DMS153 (cell line): ENCODE results near the gene THSD7A.
A peak's percentile ranks its signal among the peaks of the same experiment; 100 is the strongest.

Experiments
- DNase-seq: peaks from one replicate; lab custom pipeline; 2025; lab: John Stamatoyannopoulos, UW

THSD7A gene

GRCh38 chr7:11750191-11750590, 81.8 kb downstream of the THSD7A start:
- DNase-seq: no peak

DNA sequence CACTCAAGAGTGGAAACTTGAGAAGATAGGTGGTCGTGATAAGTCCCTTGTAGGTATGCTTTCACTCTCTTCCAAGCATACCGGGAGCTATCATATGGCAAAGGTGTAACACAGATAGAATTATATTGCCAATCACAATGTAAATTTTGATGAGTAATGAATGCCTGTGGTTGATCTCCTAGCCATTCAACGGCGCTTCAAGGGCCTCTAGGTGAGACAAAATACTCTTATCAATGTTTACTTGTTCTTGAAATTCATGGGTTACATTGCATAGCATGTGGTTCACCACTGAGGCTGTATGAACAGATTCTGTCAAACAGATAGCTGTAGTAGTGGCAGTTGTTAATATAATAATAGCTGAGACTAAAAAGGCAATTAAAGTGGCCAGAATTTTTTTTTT, 82.4 kb downstream of the THSD7A start:
- DNase-seq: peak; percentile 61

DNA sequence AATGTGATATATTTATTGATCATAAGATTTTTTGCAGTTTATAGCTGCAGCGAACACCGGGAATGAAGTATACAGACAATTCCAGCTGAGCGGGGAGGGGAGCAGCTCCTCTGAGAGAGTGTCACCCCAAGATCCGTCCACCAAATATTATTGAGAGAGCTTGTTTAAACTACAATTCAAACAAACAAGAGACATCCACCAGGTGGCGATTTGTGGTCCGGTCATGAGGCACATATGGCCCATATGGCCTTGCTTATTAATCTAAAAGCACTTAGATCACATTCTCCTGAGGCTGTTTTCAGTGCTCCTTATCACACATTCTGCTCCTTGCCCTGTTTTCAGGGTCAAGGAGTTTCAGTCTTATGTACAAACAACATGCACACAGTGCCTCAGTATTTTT, 83.1 kb downstream of the THSD7A start:
- no peak for DNase-seq

GRCh38 chr7:11747715-11748485, 84.1 kb downstream of the THSD7A start:
- no peak for DNase-seq

GRCh38 chr7:11746591-11746990, 85.4 kb downstream of the THSD7A start:
- DNase-seq: no peak

DNA sequence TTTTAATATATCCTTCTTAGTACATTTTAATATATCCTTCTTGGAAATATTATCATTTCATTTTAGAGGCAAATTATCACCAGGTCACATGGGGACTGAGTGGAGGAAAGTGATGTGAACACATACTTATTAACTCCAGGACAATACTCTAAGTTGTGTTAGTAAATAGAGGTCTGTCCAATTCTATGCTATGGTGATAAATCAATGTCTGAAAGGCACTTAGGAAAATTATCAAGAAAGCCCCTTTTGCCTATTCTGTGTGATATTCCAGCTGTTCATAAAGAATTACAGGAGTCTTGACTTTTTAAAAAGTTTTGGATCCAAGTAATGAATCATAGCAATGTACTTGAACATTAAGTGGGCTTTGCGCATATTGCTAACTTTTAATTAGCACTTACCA, 88.5 kb downstream of the THSD7A start:
- no peak for DNase-seq

- DNase-seq: no peak
Measured at GRCh38 chr7:11743016-11743415, 89.0 kb downstream of the THSD7A start.

DNA sequence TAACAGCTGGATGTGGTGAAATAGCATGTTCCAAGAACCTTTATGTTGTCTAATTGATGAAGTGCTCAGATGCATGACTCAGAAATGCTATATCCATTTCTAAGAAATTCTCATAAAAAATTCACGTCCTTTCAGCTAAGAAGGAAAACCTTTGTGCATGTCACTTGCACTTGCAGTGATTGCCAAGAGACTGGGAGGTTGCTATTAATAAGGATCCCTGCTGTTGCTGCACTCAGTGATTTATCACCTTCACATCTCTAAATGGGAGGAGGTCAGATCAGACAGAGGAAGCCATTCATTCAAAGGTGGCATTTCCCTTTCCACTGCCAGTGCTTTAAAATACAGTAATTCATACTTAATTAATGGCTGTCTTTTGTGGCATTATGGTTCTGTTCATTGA, 89.5 kb downstream of the THSD7A start:
- DNase-seq: peak; percentile 85

GRCh38 chr7:11737723-11738122, 94.3 kb downstream of the THSD7A start:
- no peak for DNase-seq

DNA sequence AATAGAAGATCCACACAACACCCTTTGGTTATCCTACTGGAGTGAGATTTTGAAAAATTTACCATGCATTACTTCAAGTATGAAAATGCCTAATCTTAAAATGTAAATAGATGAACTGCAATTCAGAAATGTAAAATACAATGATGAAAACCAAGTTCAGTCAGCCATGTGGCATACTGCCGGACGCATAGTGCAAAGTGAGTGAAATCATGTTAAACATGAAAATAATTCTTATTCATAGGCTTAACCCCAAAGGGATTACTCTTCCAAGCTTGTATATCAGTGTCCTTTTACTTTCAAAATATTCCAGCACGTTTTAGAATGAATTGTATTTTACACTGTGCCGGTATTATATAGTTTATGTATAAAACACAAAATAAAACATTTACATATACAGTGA, 99.8 kb downstream of the THSD7A start:
- no peak for DNase-seq

GRCh38 chr7:11730725-11731124, 101.3 kb downstream of the THSD7A start:
- no peak for DNase-seq

- DNase-seq: no peak
Measured at GRCh38 chr7:11727864-11728263, 104.1 kb downstream of the THSD7A start.

GRCh38 chr7:11726794-11727155, 105.2 kb downstream of the THSD7A start:
- no peak for DNase-seq

DNA sequence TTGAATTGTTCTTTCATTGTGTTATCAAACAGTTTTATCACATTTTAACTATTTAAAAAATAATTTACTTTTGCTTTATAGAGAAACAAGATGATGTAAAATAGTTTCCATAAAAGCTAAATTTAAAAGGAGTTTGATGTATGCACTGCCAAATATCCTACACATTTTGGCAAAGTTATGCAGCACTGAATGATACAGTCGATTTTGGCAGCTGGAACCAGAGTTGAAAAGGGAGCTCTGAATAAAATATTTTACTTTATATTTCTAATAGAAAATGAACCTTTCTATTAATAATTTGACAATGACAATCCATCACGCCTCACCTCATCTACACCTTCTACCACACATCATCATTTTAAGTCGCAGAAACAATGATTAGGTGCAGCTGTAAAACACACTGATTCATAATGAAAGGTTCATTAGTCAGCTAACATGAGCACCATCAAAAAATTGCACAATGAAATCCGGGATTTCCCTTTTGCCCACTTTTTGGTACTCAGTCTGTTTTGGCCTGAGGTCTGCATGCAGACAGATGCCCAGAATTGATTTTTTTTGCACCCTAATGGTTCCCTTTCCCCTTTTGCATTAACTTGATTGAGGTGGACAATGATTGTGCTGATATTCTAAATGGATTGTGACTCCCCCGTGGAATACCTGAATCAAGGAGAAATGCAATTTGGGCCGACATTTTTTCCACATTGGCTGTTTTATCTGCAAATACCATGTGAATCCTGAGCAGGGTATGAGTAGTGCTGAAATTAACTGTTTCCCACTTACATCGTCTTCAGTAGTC, 105.8 kb downstream of the THSD7A start:
- DNase-seq: no peak

DNA sequence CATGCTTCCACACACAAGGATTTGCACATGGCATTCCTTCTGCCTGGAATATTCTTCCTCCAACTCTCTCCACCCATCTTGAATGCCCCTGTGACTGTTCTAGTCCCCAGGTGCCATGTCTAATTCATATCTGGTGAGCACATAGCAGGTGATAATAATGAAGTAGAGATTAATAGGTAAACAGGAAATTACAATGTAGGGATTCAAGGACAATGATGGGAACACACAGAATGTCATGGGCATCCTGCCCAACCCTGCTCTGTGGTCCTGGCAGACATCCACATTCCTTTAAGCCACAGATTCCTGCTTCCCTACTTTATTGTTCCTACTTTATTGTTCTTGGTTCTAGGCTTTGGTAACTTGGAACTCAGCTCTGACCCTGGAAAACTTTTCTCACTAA, 115.8 kb downstream of the THSD7A start:
- DNase-seq: peak; percentile 86

- DNase-seq: no peak
Measured at GRCh38 chr7:11714676-11715075, 117.3 kb downstream of the THSD7A start.

- DNase-seq: no peak
Measured at GRCh38 chr7:11714205-11714604, 117.8 kb downstream of the THSD7A start.

DNA sequence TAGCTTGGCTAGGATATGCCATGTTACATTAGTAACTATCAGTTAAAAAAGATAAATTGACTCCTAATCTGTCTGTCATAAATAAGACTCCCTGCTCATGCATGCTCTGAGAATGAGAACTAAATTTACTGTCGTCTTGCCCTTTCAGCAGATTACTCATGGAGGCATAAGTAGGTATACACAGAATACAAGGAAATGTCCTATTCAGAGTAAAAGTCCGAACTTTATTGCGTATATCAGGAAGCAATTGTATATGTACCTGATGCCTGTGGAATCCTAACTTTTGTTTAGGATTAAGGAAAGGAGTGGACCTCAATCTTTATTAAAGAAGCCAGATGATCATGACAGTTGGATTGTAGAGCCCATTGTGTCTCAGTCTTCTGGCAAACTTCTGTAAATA, 118.6 kb downstream of the THSD7A start:
- no peak for DNase-seq

DNA sequence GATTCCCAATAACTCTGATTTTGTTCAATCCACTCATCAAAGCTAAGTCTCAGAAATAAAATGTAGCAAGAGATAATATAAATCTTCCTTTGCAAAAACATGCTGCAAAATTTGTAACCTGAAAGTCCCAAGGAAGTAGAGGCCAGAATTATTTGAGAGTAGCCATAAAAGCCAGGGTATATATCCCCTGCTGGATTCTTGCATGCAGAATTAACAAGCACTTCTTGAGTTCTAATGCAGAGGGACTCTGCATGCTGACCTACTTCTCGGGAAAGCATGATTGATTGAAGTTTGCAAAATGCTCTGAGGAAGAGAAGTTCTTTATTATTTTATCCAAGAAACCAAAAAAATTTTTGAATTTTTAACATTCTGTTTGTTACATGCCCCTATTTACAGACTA, 121.6 kb downstream of the THSD7A start:
- no peak for DNase-seq

DNA sequence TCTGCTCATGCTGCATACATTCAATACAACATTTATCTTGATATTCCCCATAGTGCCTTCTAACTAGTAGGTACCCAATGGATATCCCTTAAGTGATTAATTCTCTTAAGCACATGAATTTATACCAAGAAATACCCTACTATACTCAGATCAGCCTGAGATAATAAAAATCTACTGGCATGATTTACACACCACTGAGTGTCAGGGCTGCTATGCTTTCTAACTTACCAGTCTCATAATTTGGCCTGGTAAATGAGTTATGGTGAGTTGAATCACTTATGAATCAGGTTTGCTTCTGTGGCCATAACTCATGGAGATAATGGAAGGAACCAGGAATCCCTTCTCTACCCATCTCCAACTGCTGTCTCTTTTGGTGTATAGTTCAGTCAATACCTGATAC, 122.8 kb downstream of the THSD7A start:
- no peak for DNase-seq

DNA sequence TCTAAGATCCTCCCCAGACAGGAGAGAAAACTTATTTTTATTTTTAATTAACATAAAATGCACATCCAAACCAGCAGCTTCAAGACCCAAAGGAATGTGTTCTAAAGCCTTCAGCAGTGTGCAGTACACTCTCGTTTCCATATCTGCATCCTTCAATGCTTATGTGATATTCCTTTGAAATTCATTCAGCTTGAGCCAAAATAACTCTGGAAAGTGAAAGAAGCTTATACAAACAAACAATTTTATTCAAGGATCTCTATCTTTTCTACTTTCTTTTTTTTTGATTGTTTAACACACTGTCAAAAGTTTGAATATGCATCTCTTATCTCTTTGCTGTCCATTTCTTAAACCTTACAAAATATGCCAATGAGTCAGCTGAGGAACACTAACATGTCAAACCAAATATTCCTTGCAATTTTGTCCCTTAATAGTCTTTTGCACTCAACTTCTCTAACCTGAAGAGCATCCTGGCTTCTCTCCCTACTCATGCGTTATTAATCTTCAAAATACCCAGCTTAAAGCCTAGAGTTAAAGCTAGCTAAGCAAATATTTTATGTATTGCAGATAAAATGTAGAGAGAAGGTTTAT, 124.3 kb downstream of the THSD7A start:
- DNase-seq: no peak

DNA sequence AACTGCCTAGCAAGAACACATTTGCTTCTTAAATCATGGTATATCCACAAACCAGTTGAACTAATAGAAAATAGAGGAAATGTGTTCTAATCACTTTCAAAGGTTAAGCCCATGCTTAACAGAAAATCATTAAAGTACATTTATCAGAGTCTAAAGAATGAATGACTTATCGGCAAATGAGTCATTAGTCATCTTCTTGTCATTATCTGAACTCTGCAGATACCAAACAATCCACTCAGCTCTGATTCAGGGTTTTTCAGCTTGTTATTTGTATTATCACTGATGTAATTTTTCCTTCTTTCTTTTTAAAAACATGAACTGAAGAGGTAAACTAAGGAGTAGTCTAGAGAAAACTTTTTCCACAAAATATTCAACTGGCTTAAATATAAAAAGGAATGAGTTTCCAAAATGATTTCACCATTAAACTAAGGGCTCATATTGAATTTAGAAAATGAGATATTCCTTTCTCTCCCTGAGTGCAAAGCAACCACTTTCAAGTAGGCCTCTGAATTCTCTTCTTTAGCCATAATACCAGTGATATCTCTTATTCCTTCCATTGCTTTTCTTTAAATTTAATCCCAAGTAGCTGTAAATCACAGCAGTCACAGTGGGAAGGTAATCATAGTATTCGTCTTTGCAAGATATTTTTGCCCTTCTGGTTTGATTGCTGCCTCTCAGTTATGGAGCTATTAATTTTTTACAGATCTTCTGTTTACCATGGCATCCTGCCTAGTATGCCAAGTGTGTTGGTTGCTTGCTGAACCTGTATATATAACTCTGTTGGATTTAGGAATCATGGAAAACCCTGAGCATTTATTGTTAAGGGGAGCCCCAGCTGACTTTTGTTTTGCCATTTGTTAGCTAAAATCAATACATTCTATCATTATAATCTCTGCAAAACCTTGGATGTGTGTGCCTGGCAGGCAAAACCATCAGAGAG, 125.1 kb downstream of the THSD7A start:
- peak; percentile 55 for DNase-seq
